OCI-LY1 (cell line): Measurements from ENCODE around the gene PDGFA.

Experiments used
- EZH2 ChIP-seq: fragments of 200-600 bp; sonication (generic), shearing (Covaris generic); IDR thresholded peaks from 2 replicates; pipeline ENCODE4 v1.8.0; 2017; ENCODE audit warnings: borderline replicate concordance, mixed run types, mild to moderate bottlenecking, antibody characterized with exemption, low read length, moderate library complexity, mixed read lengths
- TF ChIP-seq, protein P1 (sequence below): fragments of 200-600 bp; sonication (generic), shearing (Covaris generic); IDR thresholded peaks from 2 replicates; pipeline ENCODE4 v1.5.1; 2017; ENCODE audit warnings: mild to moderate bottlenecking, antibody characterized with exemption, low read length, moderate library complexity, mixed read lengths

DNA sequence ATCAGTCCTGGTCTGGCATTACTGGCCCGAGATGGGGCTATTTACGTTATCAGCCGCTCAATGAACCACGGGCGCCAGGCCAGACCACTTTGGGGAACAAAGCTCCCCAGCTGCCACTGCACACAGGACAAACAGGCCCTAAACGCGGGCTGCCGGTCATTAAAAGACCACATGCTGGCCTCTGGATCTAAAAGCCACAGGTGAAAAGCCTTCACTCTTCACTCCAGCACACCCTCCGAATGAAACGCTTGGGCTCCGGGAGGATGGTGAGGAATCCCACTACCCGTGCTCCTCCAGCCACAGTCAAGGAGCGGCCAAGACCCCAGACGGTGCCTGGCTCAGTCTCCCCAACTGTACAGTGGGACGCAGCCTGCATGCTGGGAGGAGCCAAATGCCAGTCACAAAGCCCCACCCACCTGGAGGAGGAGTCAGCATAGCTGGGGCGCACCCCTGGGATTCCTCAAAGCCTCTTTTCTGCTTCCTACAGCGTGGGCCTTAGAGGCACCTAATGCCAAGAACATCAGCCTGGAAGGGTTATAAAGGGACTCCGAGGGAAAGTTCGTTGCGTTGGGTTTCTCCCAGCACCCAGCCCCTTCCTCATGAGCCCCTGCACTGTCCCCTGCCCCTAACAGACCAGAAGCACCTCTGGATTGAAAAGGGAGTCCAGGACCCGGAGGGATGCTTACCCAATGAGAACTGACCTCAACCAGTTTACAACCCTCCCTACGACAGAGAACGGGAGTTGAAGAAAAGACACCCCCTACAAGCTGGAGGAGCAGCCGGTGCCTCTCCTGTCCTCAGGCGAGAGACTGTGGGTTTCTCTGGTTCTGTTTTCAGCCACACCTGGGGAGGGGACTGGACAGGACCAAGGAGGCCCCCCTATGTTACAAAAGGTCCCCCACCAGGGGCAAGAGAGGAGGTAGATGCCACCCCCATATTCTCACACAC, 4.7 kb downstream of the PDGFA start:
- no peak for TF ChIP-seq EZH2
- TF ChIP-seq, protein P1, sequence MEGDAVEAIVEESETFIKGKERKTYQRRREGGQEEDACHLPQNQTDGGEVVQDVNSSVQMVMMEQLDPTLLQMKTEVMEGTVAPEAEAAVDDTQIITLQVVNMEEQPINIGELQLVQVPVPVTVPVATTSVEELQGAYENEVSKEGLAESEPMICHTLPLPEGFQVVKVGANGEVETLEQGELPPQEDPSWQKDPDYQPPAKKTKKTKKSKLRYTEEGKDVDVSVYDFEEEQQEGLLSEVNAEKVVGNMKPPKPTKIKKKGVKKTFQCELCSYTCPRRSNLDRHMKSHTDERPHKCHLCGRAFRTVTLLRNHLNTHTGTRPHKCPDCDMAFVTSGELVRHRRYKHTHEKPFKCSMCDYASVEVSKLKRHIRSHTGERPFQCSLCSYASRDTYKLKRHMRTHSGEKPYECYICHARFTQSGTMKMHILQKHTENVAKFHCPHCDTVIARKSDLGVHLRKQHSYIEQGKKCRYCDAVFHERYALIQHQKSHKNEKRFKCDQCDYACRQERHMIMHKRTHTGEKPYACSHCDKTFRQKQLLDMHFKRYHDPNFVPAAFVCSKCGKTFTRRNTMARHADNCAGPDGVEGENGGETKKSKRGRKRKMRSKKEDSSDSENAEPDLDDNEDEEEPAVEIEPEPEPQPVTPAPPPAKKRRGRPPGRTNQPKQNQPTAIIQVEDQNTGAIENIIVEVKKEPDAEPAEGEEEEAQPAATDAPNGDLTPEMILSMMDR, result no peak
